ENCODE measurements around the gene IFITM10. TPM values are rescaled to one million over a fixed set of nuclear protein-coding genes. Genes with fewer than 3 reads are reported as not detected.

The IFITM10 gene
- polyA plus RNA-seq, 4 donors = 0.32 to 0.54 (median 0.43) TPM; not detected in 1

DNA sequence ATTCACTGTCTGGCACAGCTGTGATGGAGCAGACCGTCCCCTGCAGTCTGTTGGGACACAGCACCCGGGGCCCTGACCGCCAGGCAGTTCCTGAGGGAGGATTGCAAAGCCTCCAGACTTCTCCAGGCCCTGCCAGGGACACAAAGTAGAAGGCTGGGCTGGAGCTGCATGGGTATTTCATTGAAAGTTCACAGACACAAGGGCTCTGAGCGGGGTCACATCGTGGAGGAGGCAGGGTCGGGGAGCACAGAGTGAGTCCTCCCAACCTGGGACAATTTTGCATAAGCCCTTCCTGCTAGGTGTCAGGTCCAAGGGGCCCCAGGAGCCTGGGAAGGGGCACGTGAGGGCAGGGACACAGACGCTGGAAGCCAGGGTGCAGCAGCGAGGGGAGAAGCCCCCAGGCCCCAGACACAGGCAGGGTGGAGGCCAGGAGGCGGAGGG is 15.7 kb downstream of the IFITM10 start:
- Histone ChIP-seq H3K27me3 (ENCODE audit: control insufficient read depth in 3 of 3, insufficient read depth in 3 of 3, low read length in 3 of 3) (peaks cover 0 to 35% (median 5%) of the 10 kb centered on the region in 3 donors), H3K27ac (ENCODE audit: low read depth in 1 of 3, low read length in 2 of 3) (no peak overlapping the region), H3K9me3 (ENCODE audit: control insufficient read depth in 2 of 2, insufficient read depth in 1 of 2, low read depth in 1 of 2, low read length in 1 of 2) (peaks cover 1 to 11% of the 10 kb centered on the region in 2 donors), H3K4me3 (ENCODE audit: low read depth in 1 of 3, low read length in 3 of 3) (no peak overlapping the region), H3K36me3 (ENCODE audit: control insufficient read depth in 3 of 3, insufficient read depth in 2 of 3, low read depth in 1 of 3, low read length in 3 of 3) (no peaks in the 10 kb centered on the region), H3K4me1 (ENCODE audit: control insufficient read depth in 3 of 3, insufficient read depth in 2 of 3, low read depth in 1 of 3, low read length in 2 of 3) (no peaks in the 10 kb centered on the region)
- DNase-seq (no peak), FAIRE-seq (no peak)
- WGBS, 3 donors = 59 to 66% (median 60%) methylated on average over 10 of the region's 10 CpGs

DNA sequence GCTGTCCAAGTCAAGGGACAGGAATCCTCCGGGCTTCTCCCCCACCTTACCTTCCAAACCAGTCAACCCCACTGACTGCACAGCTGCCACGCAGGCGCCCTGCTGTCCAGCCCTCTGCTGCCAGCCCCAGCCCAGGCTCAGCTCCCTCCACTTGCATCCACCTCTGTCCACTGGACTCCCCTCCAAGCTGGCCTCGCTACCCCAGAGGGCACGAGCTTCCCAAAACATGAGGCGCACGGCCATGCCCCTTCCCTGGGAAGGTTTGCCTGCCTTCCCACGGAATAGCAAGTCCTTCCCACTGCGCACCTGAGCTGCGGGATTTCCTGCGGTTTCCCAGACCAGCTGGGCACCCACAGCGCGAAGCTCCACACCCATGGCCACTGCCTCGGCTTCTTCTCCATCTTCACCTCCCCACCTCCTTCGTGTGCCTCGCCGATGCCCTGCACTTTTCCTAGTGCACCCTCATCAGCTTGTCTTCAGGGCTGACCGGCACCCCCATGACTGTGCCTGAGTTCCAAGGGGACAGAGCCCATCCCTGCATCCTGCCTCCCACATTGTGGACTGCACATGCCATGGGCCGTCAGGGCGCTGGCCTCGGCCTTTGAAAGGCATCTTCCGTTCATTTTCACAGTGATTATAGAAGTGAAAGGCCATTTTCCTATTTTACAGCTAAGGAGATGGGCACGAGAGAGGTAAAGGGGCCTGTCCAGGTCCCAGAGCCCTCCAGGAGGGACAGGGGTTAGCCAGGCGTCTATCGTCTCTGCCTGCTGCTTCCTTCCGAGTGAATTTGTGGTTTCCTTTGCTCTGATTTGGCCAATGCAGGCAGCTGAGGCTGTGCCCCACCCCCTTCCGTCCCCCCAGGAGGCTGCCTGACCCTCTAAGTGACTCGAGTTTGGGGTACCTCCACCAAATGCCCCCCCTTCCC is 16.4 kb downstream of the IFITM10 start:
- H3K27me3 ChIP-seq (ENCODE audit: control insufficient read depth in 3 of 3, insufficient read depth in 3 of 3, low read length in 3 of 3) = peaks cover 0 to 33% (median 6%) of the 10 kb centered on the region in 3 donors
- H3K4me1 ChIP-seq (ENCODE audit: control insufficient read depth in 3 of 3, insufficient read depth in 2 of 3, low read depth in 1 of 3, low read length in 2 of 3) = no peaks in the 10 kb centered on the region
- WGBS, 3 donors = 71 to 76% (median 73%) methylated on average over 27 to 28 of the region's 28 CpGs
- FAIRE-seq (no peak), DNase-seq (no peak)
- H3K4me3 ChIP-seq (ENCODE audit: low read depth in 1 of 3, low read length in 3 of 3) = no peak overlapping the region
- H3K27ac ChIP-seq (ENCODE audit: low read depth in 1 of 3, low read length in 2 of 3) = no peak overlapping the region
- peaks cover 1 to 11% of the 10 kb centered on the region in 2 donors for H3K9me3 ChIP-seq (ENCODE audit: control insufficient read depth in 2 of 2, insufficient read depth in 1 of 2, low read depth in 1 of 2, low read length in 1 of 2)
- H3K36me3 ChIP-seq (ENCODE audit: control insufficient read depth in 3 of 3, insufficient read depth in 2 of 3, low read depth in 1 of 3, low read length in 3 of 3) = no peaks in the 10 kb centered on the region

DNA sequence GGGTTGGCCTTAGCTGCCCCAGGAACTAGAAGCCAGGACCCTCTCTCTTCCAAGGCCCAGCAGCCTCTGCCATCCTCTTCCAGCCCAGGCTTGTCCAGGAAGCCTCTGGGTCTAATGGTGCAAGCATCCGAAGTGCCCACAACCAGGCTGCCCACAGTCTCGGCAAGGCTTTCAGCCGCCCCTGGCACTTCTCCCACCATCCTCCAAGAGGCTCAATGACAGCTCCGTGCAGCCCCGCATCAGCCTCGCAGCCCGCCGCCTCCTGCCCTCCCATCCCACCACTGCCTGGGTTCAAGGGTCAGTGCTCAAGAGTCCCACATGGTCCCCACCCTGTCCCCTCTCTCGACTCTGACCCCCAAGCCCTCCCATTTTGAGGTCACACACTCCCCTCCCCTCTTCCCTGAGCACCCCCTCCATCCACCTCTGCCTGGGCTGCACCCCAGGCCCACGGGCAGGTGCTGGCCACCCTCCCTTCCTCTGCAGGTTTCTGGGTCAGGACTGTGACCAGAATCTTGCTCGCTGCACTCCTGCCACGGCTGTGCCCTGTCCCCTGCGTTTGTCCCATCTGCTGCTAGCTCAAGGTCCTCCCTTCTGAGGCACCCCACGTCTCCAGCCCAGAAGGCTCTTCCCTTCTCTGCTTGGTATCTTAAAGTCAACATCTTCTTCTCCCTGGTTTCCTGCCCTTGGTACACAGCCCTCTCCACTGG is 17.2 kb downstream of the IFITM10 start:
- FAIRE-seq = no peak
- DNase-seq = no peak
- peaks cover 0 to 32% (median 8%) of the 10 kb centered on the region in 3 donors for H3K27me3 ChIP-seq (ENCODE audit: control insufficient read depth in 3 of 3, insufficient read depth in 3 of 3, low read length in 3 of 3)
- peaks cover 1 to 11% of the 10 kb centered on the region in 2 donors for H3K9me3 ChIP-seq (ENCODE audit: control insufficient read depth in 2 of 2, insufficient read depth in 1 of 2, low read depth in 1 of 2, low read length in 1 of 2)
- H3K4me3 ChIP-seq (ENCODE audit: low read depth in 1 of 3, low read length in 3 of 3) = no peak overlapping the region
- H3K36me3 ChIP-seq (ENCODE audit: control insufficient read depth in 3 of 3, insufficient read depth in 2 of 3, low read depth in 1 of 3, low read length in 3 of 3) = no peaks in the 10 kb centered on the region
- no peak overlapping the region for H3K27ac ChIP-seq (ENCODE audit: low read depth in 1 of 3, low read length in 2 of 3)
- no peaks in the 10 kb centered on the region for H3K4me1 ChIP-seq (ENCODE audit: control insufficient read depth in 3 of 3, insufficient read depth in 2 of 3, low read depth in 1 of 3, low read length in 2 of 3)
- 40 to 72% (median 62%) methylated on average over 14 of the region's 14 CpGs for WGBS, 3 donors

- Histone ChIP-seq H3K9me3 (ENCODE audit: control insufficient read depth in 2 of 2, insufficient read depth in 1 of 2, low read depth in 1 of 2, low read length in 1 of 2) (peaks cover 1 to 11% of the 10 kb centered on the region in 2 donors), H3K27ac (ENCODE audit: low read depth in 1 of 3, low read length in 2 of 3) (no peak overlapping the region), H3K36me3 (ENCODE audit: control insufficient read depth in 3 of 3, insufficient read depth in 2 of 3, low read depth in 1 of 3, low read length in 3 of 3) (no peaks in the 10 kb centered on the region), H3K27me3 (ENCODE audit: control insufficient read depth in 3 of 3, insufficient read depth in 3 of 3, low read length in 3 of 3) (peaks cover 0 to 30% (median 9%) of the 10 kb centered on the region in 3 donors), H3K4me3 (ENCODE audit: low read depth in 1 of 3, low read length in 3 of 3) (no peak overlapping the region), H3K4me1 (ENCODE audit: control insufficient read depth in 3 of 3, insufficient read depth in 2 of 3, low read depth in 1 of 3, low read length in 2 of 3) (no peaks in the 10 kb centered on the region)
- WGBS, 3 donors = 34 to 46% (median 44%) methylated on average over 13 of the region's 13 CpGs
- FAIRE-seq (no peak), DNase-seq (no peak)
Observed at GRCh38 chr11:1732418-1733008, 17.9 kb downstream of the IFITM10 start.

DNA sequence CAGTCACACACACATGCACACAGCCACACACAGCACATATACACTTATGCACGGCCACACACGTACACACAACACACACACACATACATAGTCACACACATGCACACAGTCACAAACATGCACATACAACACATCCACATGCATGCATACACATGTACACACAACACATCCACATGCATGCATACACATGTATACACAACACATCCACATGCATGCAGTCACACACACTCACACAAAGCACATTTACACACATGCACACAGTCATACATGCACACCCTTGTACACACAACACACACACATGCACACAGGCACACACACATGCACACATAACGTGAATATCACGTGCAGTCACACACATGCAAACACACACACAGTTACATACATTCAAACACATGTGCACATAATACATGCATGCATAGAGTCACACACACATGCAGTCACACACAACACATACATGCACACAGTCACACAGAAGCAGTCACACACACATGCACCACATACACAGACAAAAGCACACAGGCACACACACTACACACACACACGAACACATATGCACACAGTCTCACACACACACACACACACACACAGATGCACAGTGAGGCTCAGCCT is 18.8 kb downstream of the IFITM10 start:
- peaks cover 0 to 4% of the 10 kb centered on the region in 2 donors for H3K9me3 ChIP-seq (ENCODE audit: control insufficient read depth in 2 of 2, insufficient read depth in 1 of 2, low read depth in 1 of 2, low read length in 1 of 2)
- H3K27ac ChIP-seq (ENCODE audit: low read depth in 1 of 3, low read length in 2 of 3) = no peak overlapping the region
- FAIRE-seq = no peak
- H3K4me1 ChIP-seq (ENCODE audit: control insufficient read depth in 3 of 3, insufficient read depth in 2 of 3, low read depth in 1 of 3, low read length in 2 of 3) = no peaks in the 10 kb centered on the region
- H3K4me3 ChIP-seq (ENCODE audit: low read depth in 1 of 3, low read length in 3 of 3) = no peak overlapping the region
- 81 to 93% (median 89%) methylated on average over 5 of the region's 5 CpGs for WGBS, 3 donors
- peaks cover 0 to 31% (median 4%) of the 10 kb centered on the region in 3 donors for H3K27me3 ChIP-seq (ENCODE audit: control insufficient read depth in 3 of 3, insufficient read depth in 3 of 3, low read length in 3 of 3)
- no peak for DNase-seq
- no peaks in the 10 kb centered on the region for H3K36me3 ChIP-seq (ENCODE audit: control insufficient read depth in 3 of 3, insufficient read depth in 2 of 3, low read depth in 1 of 3, low read length in 3 of 3)

GRCh38 chr11:1730059-1730629 is 20.3 kb downstream of the IFITM10 start:
- 67 to 69% (median 69%) methylated on average over 11 of the region's 11 CpGs for WGBS, 3 donors
- H3K27ac ChIP-seq (ENCODE audit: low read depth in 1 of 3, low read length in 2 of 3) = no peak overlapping the region
- no peak for FAIRE-seq
- H3K4me1 ChIP-seq (ENCODE audit: control insufficient read depth in 3 of 3, insufficient read depth in 2 of 3, low read depth in 1 of 3, low read length in 2 of 3) = no peaks in the 10 kb centered on the region
- H3K36me3 ChIP-seq (ENCODE audit: control insufficient read depth in 3 of 3, insufficient read depth in 2 of 3, low read depth in 1 of 3, low read length in 3 of 3) = no peaks in the 10 kb centered on the region
- H3K4me3 ChIP-seq (ENCODE audit: low read depth in 1 of 3, low read length in 3 of 3) = no peak overlapping the region
- H3K27me3 ChIP-seq (ENCODE audit: control insufficient read depth in 3 of 3, insufficient read depth in 3 of 3, low read length in 3 of 3) = peaks cover 0 to 34% (median 3%) of the 10 kb centered on the region in 3 donors
- H3K9me3 ChIP-seq (ENCODE audit: control insufficient read depth in 2 of 2, insufficient read depth in 1 of 2, low read depth in 1 of 2, low read length in 1 of 2) = no peaks in the 10 kb centered on the region
- no peak for DNase-seq

DNA sequence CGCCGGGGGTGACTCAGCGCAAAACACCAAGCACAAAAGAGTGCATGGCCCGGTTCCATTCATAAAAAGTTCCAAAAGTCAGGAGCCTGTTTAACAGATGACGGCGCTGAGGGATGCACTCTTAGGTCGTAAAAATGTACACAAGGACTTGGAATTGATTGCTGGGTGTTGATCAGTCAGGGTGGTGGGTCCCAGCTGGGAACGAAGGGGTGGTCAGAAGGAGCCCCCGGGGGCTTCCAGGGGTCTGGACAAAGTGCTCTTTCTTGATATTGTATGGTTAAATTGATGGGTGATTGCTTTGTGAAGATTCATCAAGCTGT is 20.7 kb downstream of the IFITM10 start:
- no peak for FAIRE-seq
- WGBS, 3 donors = 63 to 70% (median 65%) methylated on average over 9 of the region's 9 CpGs
- H3K4me1 ChIP-seq (ENCODE audit: control insufficient read depth in 3 of 3, insufficient read depth in 2 of 3, low read depth in 1 of 3, low read length in 2 of 3) = no peaks in the 10 kb centered on the region
- H3K27me3 ChIP-seq (ENCODE audit: control insufficient read depth in 3 of 3, insufficient read depth in 3 of 3, low read length in 3 of 3) = peaks cover 0 to 31% (median 3%) of the 10 kb centered on the region in 3 donors
- no peak overlapping the region for H3K4me3 ChIP-seq (ENCODE audit: low read depth in 1 of 3, low read length in 3 of 3)
- DNase-seq = no peak
- no peaks in the 10 kb centered on the region for H3K9me3 ChIP-seq (ENCODE audit: control insufficient read depth in 2 of 2, insufficient read depth in 1 of 2, low read depth in 1 of 2, low read length in 1 of 2)
- H3K36me3 ChIP-seq (ENCODE audit: control insufficient read depth in 3 of 3, insufficient read depth in 2 of 3, low read depth in 1 of 3, low read length in 3 of 3) = no peaks in the 10 kb centered on the region
- H3K27ac ChIP-seq (ENCODE audit: low read depth in 1 of 3, low read length in 2 of 3) = no peak overlapping the region
